K562 (cell line): Measurements from ENCODE around the gene PARP9. TPM values are rescaled to one million over a fixed set of nuclear protein-coding genes. Genes with fewer than 3 reads are reported as not detected.

Experiments
- ATAC-seq: fragments of 200-7000 bp; cut with Tn5 transposase; 3 replicates; pipeline ENCODE4 v1.9.1; 2020; ENCODE audit warnings: moderate library complexity
- BruUV-seq: library from RNA; stranded (reverse); fragments of 400-500 nt; replicated peaks from 2 replicates; lab custom pipeline; 2021; lab: Mats Ljungman, UMichigan
- CTCF ChIA-PET: fragments of 300-600 bp; formaldehyde crosslinking; extraction: SDS; loops from one replicate; lab custom pipeline; 2021; ENCODE audit warnings: low intra/inter-chr PET ratio; lab: Yijun Ruan, JAX
- POLR2A ChIA-PET: fragments of 300-600, 350-650 bp; sonication (Branson Sonifier 250); formaldehyde crosslinking; extraction: SDS; loops from one replicate; lab custom pipeline; 2021; ENCODE audit warnings: antibody characterized with exemption, inconsistent platforms; lab: Yijun Ruan, JAX
- DNase-seq, 4 experiments: peaks; one replicate each; pipeline versions ENCODE4 v3.0.0 to v3.0.0-alpha.2; 2011 to 2018; ENCODE audit warnings: low spot score in 3 of 4, mixed read lengths in 3 of 4; ENCODE audit errors: extremely low read depth in 1 of 4
- FAIRE-seq: peaks from 2 replicates; lab custom pipeline; 2011; peaks lifted over from hg19 to GRCh38; lab: Jason Lieb, UNC
- H2AFZ ChIP-seq: 2 replicates; pipeline ENCODE4 v1.6.0; 2011; ENCODE audit warnings: low read depth, low read length, control low read depth, inconsistent platforms
- H3K27ac ChIP-seq: fragments of 200-600 bp; 3 replicates; pipeline ENCODE4 v1.8.0; 2011; ENCODE audit warnings: low read depth, mild to moderate bottlenecking, control low read depth, inconsistent platforms, low read length, moderate library complexity, mixed read lengths; ENCODE audit errors: extremely low read depth
- H3K27me3 ChIP-seq, 2 experiments: fragments of 300-600 bp in 1 of 2; 2 replicates in 1 of 2; 3 replicates in 1 of 2; pipeline versions ENCODE4 v1.6.0 to v1.8.0; 2011; ENCODE audit warnings: inconsistent platforms in 2 of 2, low read length in 2 of 2, mild to moderate bottlenecking in 1 of 2, mixed read lengths in 1 of 2, moderate library complexity in 1 of 2; ENCODE audit not compliant: control insufficient read depth in 2 of 2, insufficient read depth in 2 of 2
- H3K36me3 ChIP-seq: fragments of 300-600 bp; 3 replicates; pipeline ENCODE4 v1.8.0; 2011; ENCODE audit warnings: mild to moderate bottlenecking, low read length, inconsistent platforms; ENCODE audit not compliant: control insufficient read depth, insufficient read depth
- H3K4me1 ChIP-seq, 2 experiments: fragments of 200-600 bp in 1 of 2; replicated peaks in 1 of 2; 2 replicates in 1 of 2; 3 replicates in 1 of 2; pipeline versions ENCODE4 v1.5.1 to v1.8.0; 2011; ENCODE audit warnings: inconsistent platforms in 2 of 2, low read length in 2 of 2, mild to moderate bottlenecking in 1 of 2, mixed read lengths in 1 of 2, moderate library complexity in 1 of 2; ENCODE audit not compliant: control insufficient read depth in 2 of 2, insufficient read depth in 2 of 2
- H3K4me2 ChIP-seq: 2 replicates; pipeline ENCODE4 v1.6.1; 2011; ENCODE audit warnings: low read length, control low read depth, inconsistent platforms, mixed read lengths; ENCODE audit not compliant: insufficient read depth
- H3K4me3 ChIP-seq: fragments of 200-600 bp; sonication (generic), shearing (Covaris generic); 2 replicates; pipeline ENCODE4 v1.5.1; 2016; ENCODE audit warnings: control low read depth, inconsistent platforms
- H3K79me2 ChIP-seq: fragments of 200-600 bp; 3 replicates; pipeline ENCODE4 v1.8.0; 2011; ENCODE audit warnings: low read length, inconsistent platforms; ENCODE audit not compliant: control insufficient read depth, insufficient read depth
- H3K9ac ChIP-seq, 2 experiments: 2 replicates each; pipeline versions ENCODE4 v1.6.0 to v1.6.1; 2011; ENCODE audit warnings: low read depth in 2 of 2, low read length in 2 of 2, control low read depth in 1 of 2, inconsistent platforms in 1 of 2, mild to moderate bottlenecking in 1 of 2, mixed read lengths in 1 of 2; ENCODE audit not compliant: insufficient read depth in 1 of 2
- H3K9me1 ChIP-seq: one replicate; pipeline ENCODE4 v1.6.0; 2011; ENCODE audit warnings: inconsistent platforms, mild to moderate bottlenecking, low read length, moderate library complexity; ENCODE audit not compliant: control insufficient read depth, insufficient read depth
- H3K9me3 ChIP-seq: replicated peaks from 2 replicates; pipeline ENCODE4 v1.5.1; 2011; ENCODE audit warnings: low read depth, low read length, inconsistent platforms; ENCODE audit not compliant: control insufficient read depth, insufficient read depth
- H4K20me1 ChIP-seq: replicated peaks from 2 replicates; pipeline ENCODE4 v1.6.1; 2011; ENCODE audit warnings: low read length, inconsistent platforms, mixed read lengths; ENCODE audit not compliant: control insufficient read depth, insufficient read depth
- ARID1B ChIP-seq: fragments of 450-650 bp; IDR thresholded peaks from 2 replicates; pipeline ENCODE4 v1.6.1; 2016; ENCODE audit warnings: antibody characterized with exemption, mild to moderate bottlenecking, inconsistent platforms
- CBFA2T3 ChIP-seq: fragments of 450-650 bp; IDR thresholded peaks from 2 replicates; pipeline ENCODE4 v1.6.1; 2017
- CEBPB ChIP-seq: fragments of 450-650 bp; IDR thresholded peaks from 2 replicates; pipeline ENCODE4 v1.6.1; 2016; ENCODE audit warnings: missing genetic modification characterization, missing compliant biosample characterization
- DPF2 ChIP-seq: fragments of 450-650 bp; IDR thresholded peaks from 2 replicates; pipeline ENCODE4 v1.6.1; 2016
- FOXP1 ChIP-seq: sonication (generic); formaldehyde crosslinking; IDR thresholded peaks from 2 replicates; pipeline ENCODE4 v1.8.0; 2022; ENCODE audit warnings: mild to moderate bottlenecking, missing genetic modification reagents
- HDAC1 ChIP-seq, 2 experiments: fragments of 450-650 bp; IDR thresholded peaks; 2 replicates each; pipeline ENCODE4 v1.6.1; 2016 to 2017; ENCODE audit warnings: inconsistent platforms in 1 of 2, mild to moderate bottlenecking in 1 of 2, moderate library complexity in 1 of 2
- HDAC2 ChIP-seq: fragments of 450-650 bp; IDR thresholded peaks from 2 replicates; pipeline ENCODE4 v1.6.1; 2016; ENCODE audit warnings: mild to moderate bottlenecking
- ILF3 ChIP-seq: fragments of 450-650 bp; IDR thresholded peaks from 2 replicates; pipeline ENCODE4 v1.6.1; 2018; ENCODE audit warnings: antibody characterized with exemption, mild to moderate bottlenecking, moderate library complexity, borderline replicate concordance
- KDM1A ChIP-seq, 2 experiments: fragments of 450-650 bp; IDR thresholded peaks; 2 replicates each; pipeline ENCODE4 v1.6.1; 2016; ENCODE audit warnings: mild to moderate bottlenecking in 2 of 2
- MYBL2 ChIP-seq, 2 experiments: fragments of 450-650 bp in 1 of 2; sonication (generic) in 1 of 2; formaldehyde crosslinking in 1 of 2; IDR thresholded peaks; 2 replicates each; pipeline versions ENCODE4 v1.6.1 to v1.8.1; 2017 to 2022; ENCODE audit warnings: borderline replicate concordance in 1 of 2, inconsistent platforms in 1 of 2, low read depth in 1 of 2, mild to moderate bottlenecking in 1 of 2, missing genetic modification reagents in 1 of 2, moderate library complexity in 1 of 2
- RCOR1 ChIP-seq, 2 experiments: IDR thresholded peaks; 2 replicates each; pipeline ENCODE4 v1.6.1; 2012; ENCODE audit warnings: low read depth in 2 of 2, low read length in 2 of 2, borderline replicate concordance in 1 of 2, improper control_type of control experiment in 1 of 2
- SMARCA4 ChIP-seq: fragments of 450-650 bp; IDR thresholded peaks from 2 replicates; pipeline ENCODE4 v1.6.1; 2016
- TAL1 ChIP-seq: fragments of 450-650 bp; IDR thresholded peaks from 2 replicates; pipeline ENCODE4 v1.6.1; 2016; ENCODE audit warnings: mild to moderate bottlenecking
- ZNF174 ChIP-seq: fragments of 250-450 bp; sonication (Bioruptor Pico); IDR thresholded peaks from 2 replicates; pipeline ENCODE4 v1.4.0; 2020; ENCODE audit warnings: mild to moderate bottlenecking
- WGBS: fragments of 100-300 bp; shearing (Covaris generic); methylation state at CpG from one replicate; pipeline ENCODE4 v1.1.6; 2016; ENCODE audit warnings: low coverage, mixed read lengths; ENCODE audit not compliant: insufficient coverage; ENCODE audit errors: missing lambda C conversion rate; 5-methylcytosine and 5-hydroxymethylcytosine counted together
- in situ Hi-C: fragments of 300-500 bp; cut with MboI; formaldehyde crosslinking; loops from 4 replicates; pipeline ENCODE4 v1.15.0; 2018; ENCODE audit warnings: inconsistent platforms, mixed read lengths
- intact Hi-C: fragments of 100-400 bp; cut with micrococcal nuclease; formaldehyde crosslinking; loops from 2 replicates; pipeline ENCODE4 v1.14.2; 2022
- polyA plus RNA-seq, 8 experiments: library from polyadenylated mRNA; depleted of rRNA in 4 of 8; stranded (reverse) in 5 of 8; unstranded in 3 of 8; fragments of >200 nt; fragmentation: Nextera tagmentation in 2 of 8; fragmentation: Illumina TruSeq in 1 of 8; extraction: Ambion mirVana in 2 of 8; extraction: Trizol in 1 of 8; gene quantifications; 2 replicates each; pipeline versions ENCODE4 v1.2.1 to v1.2.3, GENCODE V29; 2011 to 2014; ENCODE audit warnings: inconsistent platforms in 1 of 8, missing spikeins in 1 of 8
- total RNA-seq, 7 experiments: library from RNA; depleted of rRNA in 6 of 7; stranded (reverse); fragments of >200 nt in 6 of 7; fragmentation: Illumina TruSeq in 2 of 7; extraction: Trizol in 2 of 7; gene quantifications; 2 replicates each; pipeline versions ENCODE4 v1.2.1 to v1.2.3, GENCODE V29; 2011 to 2021; ENCODE audit warnings: low replicate concordance in 1 of 7
- TF ChIP-seq, protein P1 (sequence below): sonication (generic); formaldehyde crosslinking; IDR thresholded peaks from 2 replicates; pipeline ENCODE4 v1.9.0; 2022; ENCODE audit warnings: mild to moderate bottlenecking, missing genetic modification reagents
- TF ChIP-seq, protein P2 (sequence below), 2 experiments: IDR thresholded peaks; 2 replicates each; pipeline ENCODE4 v1.6.1; 2011; ENCODE audit warnings: borderline replicate concordance in 1 of 2, control low read depth in 1 of 2, low read depth in 1 of 2, low read length in 1 of 2, mild to moderate bottlenecking in 1 of 2, mixed read lengths in 1 of 2, moderate library complexity in 1 of 2; ENCODE audit not compliant: insufficient read depth in 1 of 2, insufficient read length in 1 of 2, poor library complexity in 1 of 2, severe bottlenecking in 1 of 2; ENCODE audit errors: extremely low read depth in 1 of 2
- TF ChIP-seq, protein P3 (sequence below), 2 experiments: fragments of 450-650 bp; conservative IDR thresholded peaks; 2 replicates each; pipeline ENCODE4 v1.6.1; 2017; ENCODE audit warnings: mild to moderate bottlenecking in 2 of 2, moderate library complexity in 2 of 2
- TF ChIP-seq, protein P4 (sequence below): fragments of 200-800 bp; sonication (Bioruptor generic); IDR thresholded peaks from 2 replicates; pipeline ENCODE4 v1.6.1; 2017; ENCODE audit warnings: missing genetic modification characterization, missing compliant biosample characterization

Gene PARP9
- total and polyA plus RNA-seq, 9 of the 15 experiments (the other 6 are each of a cell fraction or from before 2014, with no cell fraction given), result 2.1 to 4.8 (median 3.4) TPM

DNA sequence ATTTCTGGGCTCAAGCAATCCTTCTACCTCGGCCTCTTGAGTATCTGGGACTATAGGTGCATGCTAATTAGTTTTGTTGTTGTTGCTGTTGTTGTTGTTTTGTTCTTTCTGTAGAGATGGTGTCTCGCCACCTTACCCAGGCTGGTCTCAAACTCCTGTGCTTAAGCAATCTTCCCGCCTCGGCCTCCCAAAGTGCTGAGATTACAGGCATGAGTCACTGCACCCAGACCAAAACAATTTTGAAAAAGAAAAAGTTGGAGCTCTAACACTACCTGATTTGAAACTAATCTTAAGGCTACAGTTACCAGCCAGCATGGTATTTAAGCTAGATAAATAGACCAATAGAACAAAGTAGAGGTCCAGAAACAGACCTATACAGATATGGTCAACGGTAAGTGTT lies 79.1 kb downstream of the PARP9 start:
- ChIA-PET POLR2A (interaction anchor here (1.3 kb wide), 1 partner anchor 11 kb away, joined by 12 read pairs; no protein-coding TSS in a partner anchor), CTCF (interaction anchor here (0.6 kb wide), 1 partner anchor 56 kb away, joined by 4 read pairs; no protein-coding TSS in a partner anchor)
- H3K27me3 ChIP-seq, result no peaks in the 10 kb centered on the region
- no peak overlapping the region for H3K4me3 ChIP-seq
- no peak overlapping the region for H2AFZ ChIP-seq
- intact Hi-C loops, result no loop called here
- H3K27ac ChIP-seq, result no peak overlapping the region
- ATAC-seq (peak; percentile 58), DNase-seq (peak in 1 of 4 experiments; percentile 25), FAIRE-seq (peak; percentile 64)
- H3K9ac ChIP-seq, result no peak overlapping the region
- H3K9me1 ChIP-seq, result no peaks in the 10 kb centered on the region
- no peaks in the 10 kb centered on the region; a peak in 2 of 5 replicates for H3K4me1 ChIP-seq
- BruUV-seq, result no TSS peak
- no peaks in the 10 kb centered on the region for H3K9me3 ChIP-seq
- H3K36me3 ChIP-seq, result peaks cover 7% of the 10 kb centered on the region; the same call in 2 of the 3 replicates
- no peak overlapping the region for H3K4me2 ChIP-seq
- peaks cover 7% of the 10 kb centered on the region; the same call in 1 of the 2 replicates for H4K20me1 ChIP-seq
- in situ Hi-C loops, result no loop called here
- WGBS, result 35% methylated on average over 5 of the region's 5 CpGs
- peaks cover 32% of the 10 kb centered on the region for H3K79me2 ChIP-seq
- TF ChIP-seq CBFA2T3 (peak; percentile 81), ILF3 (no peak), CEBPB (peak; percentile 52; the same call in 1 of the 2 replicates), HDAC1 (IDR thresholded peaks at IDR 0.05) (peak in 1 of 2 experiments; percentile 72; a peak in 2 of 4 replicates), ARID1B (peak; percentile 71), MYBL2 (IDR thresholded peaks at IDR 0.05; ENCODE audit: low read depth) (peak; percentile 46; the same call in 1 of the 2 replicates), MYBL2 (CRISPR knock-in tag; IDR thresholded peaks at IDR 0.05; ENCODE audit: borderline replicate concordance) (no peak), KDM1A (IDR thresholded peaks at IDR 0.05) (peak; percentile 90 to 92), SMARCA4 (0 out of 2 replicates have a peak, but pooled peaks have one; percentile 30), TAL1 (peak; percentile 33; the same call in 1 of the 2 replicates), HDAC2 (0 out of 2 replicates have a peak, but pooled peaks have one; percentile 42), RCOR1 (IDR thresholded peaks at IDR 0.05; ENCODE audit: borderline replicate concordance in 1 of 2, low read depth in 2 of 2, low read length in 2 of 2) (peak in 1 of 2 experiments; percentile 79; a peak in 1 of 4 replicates), ZNF174 (CRISPR knock-in tag) (no peak), FOXP1 (CRISPR knock-in tag) (no peak), DPF2 (peak; percentile 47; the same call in 1 of the 2 replicates)
- TF ChIP-seq, protein P1, sequence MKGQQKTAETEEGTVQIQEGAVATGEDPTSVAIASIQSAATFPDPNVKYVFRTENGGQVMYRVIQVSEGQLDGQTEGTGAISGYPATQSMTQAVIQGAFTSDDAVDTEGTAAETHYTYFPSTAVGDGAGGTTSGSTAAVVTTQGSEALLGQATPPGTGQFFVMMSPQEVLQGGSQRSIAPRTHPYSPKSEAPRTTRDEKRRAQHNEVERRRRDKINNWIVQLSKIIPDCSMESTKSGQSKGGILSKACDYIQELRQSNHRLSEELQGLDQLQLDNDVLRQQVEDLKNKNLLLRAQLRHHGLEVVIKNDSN (CRISPR knock-in tag), result no peak
- TF ChIP-seq, protein P2, sequence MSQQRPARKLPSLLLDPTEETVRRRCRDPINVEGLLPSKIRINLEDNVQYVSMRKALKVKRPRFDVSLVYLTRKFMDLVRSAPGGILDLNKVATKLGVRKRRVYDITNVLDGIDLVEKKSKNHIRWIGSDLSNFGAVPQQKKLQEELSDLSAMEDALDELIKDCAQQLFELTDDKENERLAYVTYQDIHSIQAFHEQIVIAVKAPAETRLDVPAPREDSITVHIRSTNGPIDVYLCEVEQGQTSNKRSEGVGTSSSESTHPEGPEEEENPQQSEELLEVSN (IDR thresholded peaks at IDR 0.05; ENCODE audit: borderline replicate concordance in 1 of 2, extremely low read depth in 1 of 2, insufficient read depth in 1 of 2, insufficient read length in 1 of 2, low read depth in 1 of 2, low read length in 1 of 2, poor library complexity in 1 of 2, severe bottlenecking in 1 of 2), result peak in 1 of 2 experiments; percentile 12
- TF ChIP-seq, protein P3, sequence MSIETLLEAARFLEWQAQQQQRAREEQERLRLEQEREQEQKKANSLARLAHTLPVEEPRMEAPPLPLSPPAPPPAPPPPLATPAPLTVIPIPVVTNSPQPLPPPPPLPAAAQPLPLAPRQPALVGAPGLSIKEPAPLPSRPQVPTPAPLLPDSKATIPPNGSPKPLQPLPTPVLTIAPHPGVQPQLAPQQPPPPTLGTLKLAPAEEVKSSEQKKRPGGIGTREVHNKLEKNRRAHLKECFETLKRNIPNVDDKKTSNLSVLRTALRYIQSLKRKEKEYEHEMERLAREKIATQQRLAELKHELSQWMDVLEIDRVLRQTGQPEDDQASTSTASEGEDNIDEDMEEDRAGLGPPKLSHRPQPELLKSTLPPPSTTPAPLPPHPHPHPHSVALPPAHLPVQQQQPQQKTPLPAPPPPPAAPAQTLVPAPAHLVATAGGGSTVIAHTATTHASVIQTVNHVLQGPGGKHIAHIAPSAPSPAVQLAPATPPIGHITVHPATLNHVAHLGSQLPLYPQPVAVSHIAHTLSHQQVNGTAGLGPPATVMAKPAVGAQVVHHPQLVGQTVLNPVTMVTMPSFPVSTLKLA (conservative IDR thresholded peaks at IDR 0.05), result 0 out of 4 replicates have a peak, but pooled peaks of 1 of the 2 experiments have one; percentile 24
- TF ChIP-seq, protein P4, sequence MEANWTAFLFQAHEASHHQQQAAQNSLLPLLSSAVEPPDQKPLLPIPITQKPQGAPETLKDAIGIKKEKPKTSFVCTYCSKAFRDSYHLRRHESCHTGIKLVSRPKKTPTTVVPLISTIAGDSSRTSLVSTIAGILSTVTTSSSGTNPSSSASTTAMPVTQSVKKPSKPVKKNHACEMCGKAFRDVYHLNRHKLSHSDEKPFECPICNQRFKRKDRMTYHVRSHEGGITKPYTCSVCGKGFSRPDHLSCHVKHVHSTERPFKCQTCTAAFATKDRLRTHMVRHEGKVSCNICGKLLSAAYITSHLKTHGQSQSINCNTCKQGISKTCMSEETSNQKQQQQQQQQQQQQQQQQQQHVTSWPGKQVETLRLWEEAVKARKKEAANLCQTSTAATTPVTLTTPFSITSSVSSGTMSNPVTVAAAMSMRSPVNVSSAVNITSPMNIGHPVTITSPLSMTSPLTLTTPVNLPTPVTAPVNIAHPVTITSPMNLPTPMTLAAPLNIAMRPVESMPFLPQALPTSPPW (CRISPR knock-in tag), result no peak
